Measurements from ENCODE around the gene HBM.
"Not testable (repeated sequence)": the region's sequence is repeated elsewhere in the genome, so short reads cannot be mapped to it uniquely, and the experiment has no call there.

GRCh38 chr16:211631-212180 is 45.9 kb downstream of the HBM start:
- TF ChIP-seq CTCF (IDR thresholded peaks at IDR 0.05; ENCODE audit: borderline replicate concordance, extremely low read depth, low read length, poor library complexity, severe bottlenecking); EZH2 (IDR thresholded peaks at IDR 0.05; ENCODE audit: borderline replicate concordance, low read depth, low read length, severe bottlenecking): not testable (repeated sequence)
